Measurements from ENCODE around the gene UQCRC1.

UQCRC1 gene

GRCh38 chr3:48644898-48645760, 35.7 kb upstream of the UQCRC1 start:
- no peaks in the 10 kb centered on the region for H3K9me3 ChIP-seq (ENCODE audit: control insufficient read depth, low read length)
- no peaks in the 10 kb centered on the region for H3K36me3 ChIP-seq (ENCODE audit: control insufficient read depth, insufficient read depth, low read length, severe bottlenecking)
- H3K27me3 ChIP-seq (replicated peaks; ENCODE audit: control insufficient read depth, insufficient read depth, low read length) = peaks cover 3% of the 10 kb centered on the region
- DNase-seq (ENCODE audit: low read depth) = no peak
- no peak overlapping the region for H3K9ac ChIP-seq (ENCODE audit: low read length)
- H3K4me1 ChIP-seq (ENCODE audit: control insufficient read depth, insufficient read depth, low read length) = no peaks in the 10 kb centered on the region
- H3K4me3 ChIP-seq (ENCODE audit: low read length) = no peak overlapping the region

DNA sequence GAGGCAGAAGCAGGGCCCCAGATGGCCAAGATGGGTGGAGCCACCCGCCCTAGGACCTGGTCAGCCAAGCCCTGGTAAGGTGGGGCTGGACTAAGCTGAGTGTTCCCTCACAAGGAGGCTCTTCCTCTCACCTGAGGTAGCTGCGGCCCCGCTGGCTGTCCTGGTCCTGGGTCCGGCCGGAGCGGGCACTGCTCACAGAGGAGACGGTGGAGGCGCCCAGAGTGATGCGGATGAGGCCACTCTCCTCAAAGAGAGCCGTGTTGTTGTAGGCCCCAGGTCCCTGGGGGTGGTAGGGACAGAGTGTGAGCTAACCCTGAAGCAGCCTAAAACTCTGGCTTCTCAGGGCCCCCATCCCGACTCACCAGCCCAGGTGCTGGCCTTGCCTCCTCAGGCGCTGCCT, 33.2 kb upstream of the UQCRC1 start:
- Histone ChIP-seq H3K4me1 (ENCODE audit: control insufficient read depth, insufficient read depth, low read length) (no peaks in the 10 kb centered on the region), H3K9ac (ENCODE audit: low read length) (no peak overlapping the region), H3K36me3 (ENCODE audit: control insufficient read depth, insufficient read depth, low read length, severe bottlenecking) (no peaks in the 10 kb centered on the region)

GRCh38 chr3:48641396-48641795, 31.9 kb upstream of the UQCRC1 start:
- Histone ChIP-seq H3K4me1 (ENCODE audit: control insufficient read depth, insufficient read depth, low read length) (peaks cover 5% of the 10 kb centered on the region), H3K9ac (ENCODE audit: low read length) (no peak overlapping the region), H3K4me3 (ENCODE audit: low read length) (no peak overlapping the region), H3K36me3 (ENCODE audit: control insufficient read depth, insufficient read depth, low read length, severe bottlenecking) (no peaks in the 10 kb centered on the region), H3K9me3 (ENCODE audit: control insufficient read depth, low read length) (no peaks in the 10 kb centered on the region), H3K27me3 (replicated peaks; ENCODE audit: control insufficient read depth, insufficient read depth, low read length) (no peaks in the 10 kb centered on the region)
- DNase-seq (ENCODE audit: low read depth) = no peak

More for the DNA sequence above, 33.2 kb upstream of the UQCRC1 start:
- no peak for DNase-seq (ENCODE audit: low read depth)
- Histone ChIP-seq H3K4me3 (ENCODE audit: low read length) (no peak overlapping the region), H3K9me3 (ENCODE audit: control insufficient read depth, low read length) (no peaks in the 10 kb centered on the region), H3K27me3 (replicated peaks; ENCODE audit: control insufficient read depth, insufficient read depth, low read length) (no peaks in the 10 kb centered on the region)

- Histone ChIP-seq H3K4me3 (ENCODE audit: low read length) (no peak overlapping the region), H3K36me3 (ENCODE audit: control insufficient read depth, insufficient read depth, low read length, severe bottlenecking) (no peaks in the 10 kb centered on the region), H3K9ac (ENCODE audit: low read length) (no peak overlapping the region), H3K9me3 (ENCODE audit: control insufficient read depth, low read length) (no peaks in the 10 kb centered on the region), H3K27me3 (replicated peaks; ENCODE audit: control insufficient read depth, insufficient read depth, low read length) (no peaks in the 10 kb centered on the region), H3K4me1 (ENCODE audit: control insufficient read depth, insufficient read depth, low read length) (peaks cover 11% of the 10 kb centered on the region)
- no peak for DNase-seq (ENCODE audit: low read depth)
Observed at GRCh38 chr3:48639944-48640606, 30.6 kb upstream of the UQCRC1 start.

DNA sequence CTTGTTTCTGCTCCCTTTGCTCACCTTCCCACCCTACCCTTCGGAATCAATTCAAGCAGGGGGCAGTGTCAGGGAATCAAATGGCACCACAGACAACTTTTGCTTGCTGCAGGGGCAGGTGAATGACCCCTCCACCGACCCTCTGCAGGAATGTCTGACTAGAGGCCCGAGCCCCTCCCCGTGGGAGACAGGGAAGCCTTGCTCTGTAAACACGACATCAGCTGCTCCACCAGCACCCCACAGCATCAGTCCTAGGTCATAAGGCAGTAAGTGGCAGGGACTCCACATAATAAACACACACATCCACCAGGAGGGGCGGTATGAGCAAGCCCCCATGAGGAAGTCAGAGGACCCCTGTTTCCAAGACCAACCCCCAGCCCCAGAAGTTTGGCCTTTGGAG, 27.9 kb upstream of the UQCRC1 start:
- H3K36me3 ChIP-seq (ENCODE audit: control insufficient read depth, insufficient read depth, low read length, severe bottlenecking) = peaks cover 14% of the 10 kb centered on the region
- no peak overlapping the region for H3K9ac ChIP-seq (ENCODE audit: low read length)
- no peak overlapping the region for H3K4me3 ChIP-seq (ENCODE audit: low read length)
- DNase-seq (ENCODE audit: low read depth) = no peak
- H3K27me3 ChIP-seq (replicated peaks; ENCODE audit: control insufficient read depth, insufficient read depth, low read length) = no peaks in the 10 kb centered on the region
- H3K9me3 ChIP-seq (ENCODE audit: control insufficient read depth, low read length) = no peaks in the 10 kb centered on the region
- peaks cover 30% of the 10 kb centered on the region for H3K4me1 ChIP-seq (ENCODE audit: control insufficient read depth, insufficient read depth, low read length)

- no peaks in the 10 kb centered on the region for H3K9me3 ChIP-seq (ENCODE audit: control insufficient read depth, low read length)
- H3K36me3 ChIP-seq (ENCODE audit: control insufficient read depth, insufficient read depth, low read length, severe bottlenecking) = peaks cover 25% of the 10 kb centered on the region
- peak overlapping the region; percentile 96 for H3K4me3 ChIP-seq (ENCODE audit: low read length)
- peak; percentile 38 for DNase-seq (ENCODE audit: low read depth)
- H3K27me3 ChIP-seq (replicated peaks; ENCODE audit: control insufficient read depth, insufficient read depth, low read length) = no peaks in the 10 kb centered on the region
- H3K9ac ChIP-seq (ENCODE audit: low read length) = peak overlapping the region; percentile 98
- H3K4me1 ChIP-seq (ENCODE audit: control insufficient read depth, insufficient read depth, low read length) = peaks cover 30% of the 10 kb centered on the region
Observed at GRCh38 chr3:48636149-48636655, 26.8 kb upstream of the UQCRC1 start.

- Histone ChIP-seq H3K4me1 (ENCODE audit: control insufficient read depth, insufficient read depth, low read length) (peaks cover 30% of the 10 kb centered on the region), H3K9me3 (ENCODE audit: control insufficient read depth, low read length) (no peaks in the 10 kb centered on the region), H3K27me3 (replicated peaks; ENCODE audit: control insufficient read depth, insufficient read depth, low read length) (no peaks in the 10 kb centered on the region), H3K36me3 (ENCODE audit: control insufficient read depth, insufficient read depth, low read length, severe bottlenecking) (peaks cover 33% of the 10 kb centered on the region), H3K4me3 (ENCODE audit: low read length) (peak within 1 kb of the TSS; percentile 96), H3K9ac (ENCODE audit: low read length) (peak within 1 kb of the TSS; percentile 98)
- DNase-seq (ENCODE audit: low read depth) = peak; percentile 99
Observed at GRCh38 chr3:48635222-48636021, 26.0 kb upstream of the UQCRC1 start, which contains the start of gene SLC26A6. Gene SLC26A6 (minus strand): TSS chr3:48635461. CDS start chr3:48635393, 68 bp downstream.

DNA sequence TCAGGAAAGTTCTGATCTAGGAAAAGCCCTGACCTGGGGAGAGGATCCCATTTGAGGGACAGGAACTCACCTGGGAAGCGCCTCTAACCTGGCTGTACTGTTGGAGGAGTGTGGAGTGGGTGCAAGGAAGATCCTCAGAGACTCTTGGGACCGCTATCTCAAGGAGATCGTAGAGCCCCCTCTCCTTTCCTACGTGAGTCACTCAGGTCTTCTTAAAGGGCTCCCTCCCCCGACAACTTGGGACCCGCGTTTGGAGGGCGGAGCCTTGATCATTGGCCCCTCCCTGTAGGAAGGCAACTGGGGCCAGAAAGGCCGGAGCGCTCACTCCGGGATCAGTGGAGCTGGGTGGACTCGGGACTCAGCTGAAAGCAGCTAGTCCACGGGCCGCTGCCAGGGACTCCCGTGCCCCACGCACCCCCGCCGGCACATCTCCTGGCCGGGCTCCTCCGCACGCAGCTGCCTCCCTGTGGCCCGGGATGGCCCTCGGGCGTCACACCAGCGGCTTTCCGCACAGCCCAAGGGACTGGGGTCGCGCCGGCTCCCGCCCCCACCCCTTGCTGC, 25.3 kb upstream of the UQCRC1 start:
- H3K9me3 ChIP-seq (ENCODE audit: control insufficient read depth, low read length) = no peaks in the 10 kb centered on the region
- H3K27me3 ChIP-seq (replicated peaks; ENCODE audit: control insufficient read depth, insufficient read depth, low read length) = no peaks in the 10 kb centered on the region
- H3K4me1 ChIP-seq (ENCODE audit: control insufficient read depth, insufficient read depth, low read length) = peaks cover 30% of the 10 kb centered on the region
- peak overlapping the region; percentile 98 for H3K9ac ChIP-seq (ENCODE audit: low read length)
- H3K36me3 ChIP-seq (ENCODE audit: control insufficient read depth, insufficient read depth, low read length, severe bottlenecking) = peaks cover 40% of the 10 kb centered on the region
- DNase-seq (ENCODE audit: low read depth) = peak; percentile 75
- peak overlapping the region; percentile 96 for H3K4me3 ChIP-seq (ENCODE audit: low read length)

DNA sequence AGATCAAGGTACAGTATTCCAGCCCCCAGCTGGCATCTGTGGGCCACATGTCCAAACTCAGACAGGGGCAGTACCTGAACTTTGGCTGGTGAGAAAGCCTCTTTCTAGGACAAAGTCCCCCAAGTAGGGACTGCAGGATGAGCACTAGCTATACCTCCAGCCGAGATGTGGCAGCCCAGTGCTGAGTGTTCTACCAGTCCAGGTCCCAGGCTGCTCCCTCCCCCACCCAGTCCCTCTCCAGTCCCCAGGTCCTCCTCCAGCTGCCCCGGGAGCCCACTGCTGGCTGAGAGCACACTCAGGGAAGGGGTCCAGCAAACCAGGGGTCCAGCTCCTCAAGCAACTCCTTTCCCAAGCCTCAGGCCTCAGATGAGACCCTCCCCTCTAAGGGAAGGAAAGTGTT, 24.3 kb upstream of the UQCRC1 start:
- Histone ChIP-seq H3K27me3 (replicated peaks; ENCODE audit: control insufficient read depth, insufficient read depth, low read length) (no peaks in the 10 kb centered on the region), H3K36me3 (ENCODE audit: control insufficient read depth, insufficient read depth, low read length, severe bottlenecking) (peaks cover 50% of the 10 kb centered on the region), H3K9ac (ENCODE audit: low read length) (peak overlapping the region; percentile 98), H3K9me3 (ENCODE audit: control insufficient read depth, low read length) (no peaks in the 10 kb centered on the region), H3K4me1 (ENCODE audit: control insufficient read depth, insufficient read depth, low read length) (peaks cover 30% of the 10 kb centered on the region), H3K4me3 (ENCODE audit: low read length) (peak overlapping the region; percentile 96)
- no peak for DNase-seq (ENCODE audit: low read depth)

- Histone ChIP-seq H3K4me3 (ENCODE audit: low read length) (peak overlapping the region; percentile 96), H3K9ac (ENCODE audit: low read length) (peak overlapping the region; percentile 98), H3K9me3 (ENCODE audit: control insufficient read depth, low read length) (no peaks in the 10 kb centered on the region), H3K4me1 (ENCODE audit: control insufficient read depth, insufficient read depth, low read length) (peaks cover 30% of the 10 kb centered on the region), H3K27me3 (replicated peaks; ENCODE audit: control insufficient read depth, insufficient read depth, low read length) (no peaks in the 10 kb centered on the region), H3K36me3 (ENCODE audit: control insufficient read depth, insufficient read depth, low read length, severe bottlenecking) (peaks cover 54% of the 10 kb centered on the region)
- no peak for DNase-seq (ENCODE audit: low read depth)
Observed at GRCh38 chr3:48633256-48633655, 23.8 kb upstream of the UQCRC1 start.

Data from adipocyte (in vitro differentiated cells).